CD1c-positive myeloid dendritic cell (primary cell): ENCODE data around the gene ADCY9.
"Not testable (repeated sequence)": the region's sequence is repeated elsewhere in the genome, so short reads cannot be mapped to it uniquely, and the experiment has no call there.

ENCODE experiments used
- DNase-seq: peaks from one replicate; pipeline ENCODE4 v3.0.0-alpha.2; 2016; ENCODE audit errors: extremely low spot score

Gene ADCY9

DNA sequence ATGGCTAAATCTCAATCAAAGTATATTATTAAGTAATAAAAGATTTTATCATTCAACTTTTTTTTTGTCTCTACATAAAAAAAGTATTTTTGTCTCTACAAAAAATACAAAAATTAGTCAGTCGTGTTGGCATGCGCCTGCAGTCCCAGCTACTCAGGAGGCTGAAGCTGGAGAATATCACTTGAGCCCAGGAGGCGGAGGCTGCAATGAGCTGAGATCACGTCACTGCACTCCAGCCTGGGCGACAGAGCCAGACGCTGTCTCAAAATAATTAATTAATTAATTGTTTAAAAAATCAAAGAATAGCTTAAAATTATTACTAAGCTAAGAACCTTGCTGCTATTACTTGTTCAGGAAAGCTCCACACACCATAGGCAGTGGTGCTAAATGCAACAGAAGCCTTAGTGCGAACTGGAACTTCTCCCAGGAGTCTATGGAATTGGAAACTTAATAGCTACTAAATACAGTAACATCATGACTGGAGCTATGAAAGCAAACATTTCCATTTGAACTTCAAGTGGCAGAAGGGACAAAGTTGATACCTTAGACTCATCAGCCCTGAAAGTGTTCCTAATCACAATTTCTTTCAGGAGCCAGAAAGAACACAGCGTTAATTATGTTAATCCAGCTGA, 22.6 kb downstream of the ADCY9 start:
- DNase-seq, result no peak

DNA sequence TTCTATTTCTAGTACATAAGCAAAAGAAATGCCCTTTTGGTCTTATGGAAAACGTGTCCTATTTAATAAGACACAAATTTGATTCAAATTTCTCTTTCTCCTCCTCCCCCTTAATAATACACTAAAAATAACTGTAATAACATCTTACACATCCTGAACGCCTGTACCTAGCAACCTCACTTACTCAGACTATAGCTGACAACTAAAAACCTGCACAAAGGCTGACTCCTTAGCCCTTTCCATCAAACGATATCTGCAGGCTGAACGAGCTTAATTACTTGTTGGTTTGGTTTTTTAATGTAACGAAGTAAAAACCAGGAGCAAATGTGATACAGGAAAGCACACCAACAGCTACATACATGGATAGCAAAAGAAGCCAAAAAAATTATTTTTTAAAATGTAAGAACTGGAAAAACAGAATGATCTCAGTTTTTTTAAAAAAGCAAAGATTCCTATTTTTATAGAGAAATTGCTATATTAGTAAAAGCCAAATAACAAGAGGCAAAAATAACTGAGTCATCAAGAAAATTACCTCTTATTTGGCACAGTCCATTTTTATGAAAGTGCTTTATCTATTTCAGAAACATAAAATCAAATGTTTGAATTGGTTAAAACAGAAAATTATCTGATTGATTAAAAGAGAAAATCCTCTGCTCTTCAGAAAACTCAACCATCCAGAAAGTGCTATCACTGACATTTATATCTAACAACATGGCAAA, 23.5 kb downstream of the ADCY9 start:
- DNase-seq, result no peak

DNA sequence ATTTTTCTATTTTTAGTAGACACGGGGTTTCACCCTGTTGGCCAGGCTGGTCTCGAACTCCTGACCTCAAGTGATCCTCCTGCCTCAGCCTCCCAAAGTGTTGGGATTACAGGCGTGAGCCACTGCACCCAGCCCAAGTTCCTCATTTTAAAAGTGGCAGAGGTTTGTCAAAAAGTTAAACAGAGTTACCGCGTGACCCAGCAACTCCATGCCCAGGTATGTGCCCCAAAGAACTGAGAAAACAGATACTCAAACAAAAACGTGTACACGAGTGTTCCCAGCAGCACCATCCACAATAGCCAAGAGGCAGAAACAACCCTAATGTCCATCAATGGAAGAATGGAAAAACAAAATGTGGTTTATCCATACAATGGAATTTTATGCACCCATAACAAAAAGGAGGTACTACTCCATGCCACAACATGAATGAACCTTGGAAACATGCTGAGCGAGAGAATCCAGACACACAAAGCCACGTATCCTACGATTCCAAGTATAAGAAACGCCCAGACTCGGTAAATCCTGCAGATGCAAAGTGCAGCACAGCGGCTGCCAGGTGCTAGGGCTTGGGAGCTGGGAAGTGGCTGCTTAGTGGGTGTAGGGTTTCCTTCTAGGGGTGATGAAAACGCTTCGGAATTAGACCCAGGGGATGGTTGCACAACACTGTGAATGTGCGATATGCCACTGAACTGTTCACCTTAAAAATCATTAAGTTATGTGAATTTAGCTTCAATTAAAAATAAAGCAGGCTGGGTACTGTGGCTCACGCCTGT, 24.8 kb downstream of the ADCY9 start:
- DNase-seq, result no peak

DNA sequence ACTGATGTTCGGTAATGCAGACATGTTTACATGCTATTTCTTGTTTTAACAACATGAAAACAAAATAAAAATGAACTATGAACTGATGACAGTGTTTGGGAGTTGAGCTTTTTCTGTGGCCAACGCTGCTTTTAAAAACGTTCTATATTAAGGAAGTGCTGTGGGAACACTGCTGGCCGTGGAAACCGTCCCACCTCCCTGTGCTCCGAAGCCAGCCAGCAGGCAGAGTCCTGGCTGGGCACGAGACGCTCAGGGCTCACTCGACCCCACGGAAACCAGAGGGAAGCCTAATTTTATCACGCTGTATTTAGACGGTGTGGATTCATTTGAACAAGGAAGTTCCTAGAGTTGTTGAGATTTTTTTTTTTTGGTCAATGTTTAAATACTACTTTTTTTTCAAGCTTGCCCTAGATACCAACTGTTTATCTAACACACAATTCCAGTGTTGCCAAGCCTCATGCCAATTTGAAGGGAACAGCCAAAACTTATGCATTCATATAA, 25.8 kb downstream of the ADCY9 start:
- peak; percentile 55 for DNase-seq

DNA sequence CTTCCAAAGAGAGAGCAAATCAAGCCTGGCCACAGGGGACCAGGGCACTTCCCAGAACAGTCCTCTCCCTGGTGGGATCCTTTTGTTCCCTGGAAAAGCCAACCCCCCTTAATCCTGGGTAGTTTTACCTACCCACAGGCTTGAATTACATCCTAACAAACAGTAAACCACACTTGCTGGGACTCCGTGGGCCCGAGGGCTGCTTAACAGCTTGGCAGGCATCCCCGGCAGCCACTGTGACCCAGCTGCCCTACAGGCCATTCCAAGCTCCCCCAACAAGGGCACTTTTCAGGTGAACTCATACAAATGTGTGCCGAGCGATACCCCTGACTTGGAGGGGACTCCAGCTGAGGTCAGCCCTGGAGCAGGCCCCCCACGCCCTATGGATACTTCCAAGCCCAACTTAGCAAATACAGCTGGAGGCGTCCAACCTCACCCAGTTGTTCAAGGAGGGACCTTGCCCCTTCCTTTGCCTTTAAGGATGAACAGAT, 26.4 kb downstream of the ADCY9 start:
- no peak for DNase-seq

DNA sequence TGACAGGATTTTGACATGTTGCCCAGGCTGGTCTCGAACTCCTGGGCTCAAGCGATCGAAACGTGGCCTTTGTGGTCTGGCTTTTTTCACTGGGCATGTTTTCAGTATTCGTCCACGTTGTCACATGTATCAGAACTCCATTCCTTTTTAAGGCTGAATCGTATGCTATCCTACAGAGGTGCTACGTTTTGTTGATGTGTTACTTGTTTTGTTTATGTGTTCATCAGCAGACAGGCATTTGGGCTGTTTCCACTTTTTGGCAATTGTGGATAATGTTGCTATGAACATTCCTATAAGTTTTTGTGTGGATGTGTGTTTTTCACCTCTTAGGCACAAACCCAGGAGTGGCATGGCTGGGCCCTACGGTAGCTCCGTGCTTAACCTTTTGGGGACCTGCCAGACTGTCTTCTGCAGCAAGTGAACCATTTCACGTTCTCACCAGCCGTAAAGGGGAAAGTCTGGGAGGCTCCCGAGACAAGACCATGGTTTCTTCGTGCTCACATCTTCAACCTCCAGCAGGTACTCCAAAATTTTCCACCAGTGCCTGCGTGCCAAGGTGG, 26.9 kb downstream of the ADCY9 start:
- DNase-seq, result no peak

DNA sequence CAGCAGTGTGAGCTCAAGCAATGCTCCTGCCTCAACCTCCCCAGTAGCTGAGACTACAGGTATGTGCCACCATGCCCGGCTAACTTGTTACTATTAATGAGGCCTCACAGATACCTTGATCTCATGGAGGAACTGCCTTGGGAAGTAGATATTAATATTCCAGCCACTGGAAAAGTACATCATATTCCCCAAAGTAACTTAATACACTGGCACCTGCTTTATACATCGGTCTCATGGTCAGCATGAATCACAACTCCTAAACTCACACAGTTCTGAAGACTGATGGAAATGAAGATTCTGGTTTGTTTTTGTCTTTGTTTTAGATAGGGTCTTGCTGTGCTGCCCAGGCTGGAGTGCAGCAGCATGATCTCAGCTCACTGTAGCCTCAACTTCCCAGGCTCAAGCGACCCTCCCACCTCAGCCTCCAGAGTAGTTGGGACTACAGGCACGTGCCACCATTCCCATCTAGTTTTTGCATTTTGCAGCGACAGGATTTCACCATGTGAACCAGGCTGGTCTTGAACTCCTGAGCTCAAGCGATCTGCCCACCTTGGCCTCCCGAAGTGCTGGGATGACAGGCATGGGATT, 28.2 kb downstream of the ADCY9 start:
- no peak for DNase-seq

DNA sequence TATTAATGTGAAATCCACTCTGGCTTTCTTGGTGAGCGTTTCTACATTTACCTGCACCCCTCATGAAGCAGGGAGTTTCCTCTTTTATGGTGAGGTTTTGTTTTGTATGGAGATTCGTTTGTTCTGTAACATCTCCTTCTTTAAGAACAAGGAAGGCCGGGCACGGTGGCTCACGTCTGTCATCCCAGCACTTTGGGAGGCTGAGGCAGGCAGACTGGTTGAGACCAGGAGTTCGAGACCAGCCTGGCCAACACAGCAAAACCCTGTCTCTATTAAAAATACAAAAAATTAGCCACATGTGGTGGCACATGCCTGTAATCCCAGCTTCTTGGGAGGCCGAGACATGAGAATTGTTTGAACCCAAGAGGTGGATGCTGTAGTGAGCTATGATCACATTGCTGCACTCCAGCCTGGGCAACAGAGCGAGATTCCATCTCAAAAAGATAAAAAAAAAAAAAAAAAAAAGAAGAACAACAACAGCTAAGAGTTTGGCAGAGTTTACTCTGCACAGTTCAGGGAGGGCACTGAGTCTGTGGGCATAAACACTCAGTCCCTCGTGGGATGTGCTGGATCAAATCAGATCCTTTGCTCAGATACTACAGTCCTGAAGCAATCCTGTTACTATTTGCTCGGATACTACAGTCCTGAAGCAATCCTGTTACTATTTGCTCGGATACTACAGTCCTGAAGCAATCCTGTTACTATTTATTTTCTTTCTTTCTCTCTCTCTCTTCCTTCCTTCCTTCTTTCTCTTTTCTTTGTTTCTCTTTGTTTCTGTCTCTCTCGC, 28.9 kb downstream of the ADCY9 start:
- no peak for DNase-seq

DNA sequence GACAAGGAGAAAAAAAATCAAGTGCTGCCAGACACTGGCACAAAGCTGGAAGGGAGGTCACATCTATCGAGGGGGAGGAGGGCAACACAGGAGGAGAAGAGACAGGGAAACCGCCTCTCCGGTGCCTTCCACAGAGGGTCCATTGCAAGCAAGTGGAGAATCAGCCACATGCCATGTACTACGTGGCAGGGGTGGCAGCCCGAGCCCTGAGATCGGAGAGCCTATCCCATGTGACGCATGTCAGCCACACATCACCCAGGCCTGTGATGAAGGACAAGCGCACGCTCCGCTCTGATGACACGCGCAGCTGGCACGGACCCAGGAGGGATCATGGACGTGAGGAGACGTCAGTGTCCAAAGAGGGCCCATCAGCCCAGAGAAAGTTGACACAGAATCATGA, 30.1 kb downstream of the ADCY9 start:
- no peak for DNase-seq

DNA sequence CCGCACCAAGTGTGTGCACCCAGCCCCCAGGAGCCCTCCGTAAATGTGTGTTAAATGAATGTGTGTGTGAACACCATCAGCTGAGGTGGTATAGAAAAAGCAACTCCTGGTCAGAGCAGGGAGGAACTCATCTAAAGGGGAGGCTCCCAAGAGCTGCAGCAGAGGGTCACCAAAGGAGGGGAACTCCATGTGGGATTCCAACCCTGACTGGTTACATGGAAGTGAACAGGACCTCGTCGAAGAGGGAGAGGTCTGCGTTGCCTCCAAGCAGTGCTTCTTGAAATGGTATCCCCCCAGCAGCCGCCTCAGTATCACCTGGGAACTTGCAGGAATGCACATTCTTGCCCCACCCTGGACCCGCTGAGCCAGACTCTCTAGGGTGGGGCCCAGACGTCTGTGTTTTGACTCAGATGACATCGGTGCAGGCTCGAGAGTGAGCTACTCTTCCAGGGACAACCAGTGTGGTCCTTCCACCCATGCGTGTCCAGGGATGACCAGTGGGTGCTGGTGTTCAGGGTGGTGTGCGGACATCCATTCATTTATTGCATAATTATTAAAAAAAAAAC, 30.8 kb downstream of the ADCY9 start:
- no peak for DNase-seq

DNA sequence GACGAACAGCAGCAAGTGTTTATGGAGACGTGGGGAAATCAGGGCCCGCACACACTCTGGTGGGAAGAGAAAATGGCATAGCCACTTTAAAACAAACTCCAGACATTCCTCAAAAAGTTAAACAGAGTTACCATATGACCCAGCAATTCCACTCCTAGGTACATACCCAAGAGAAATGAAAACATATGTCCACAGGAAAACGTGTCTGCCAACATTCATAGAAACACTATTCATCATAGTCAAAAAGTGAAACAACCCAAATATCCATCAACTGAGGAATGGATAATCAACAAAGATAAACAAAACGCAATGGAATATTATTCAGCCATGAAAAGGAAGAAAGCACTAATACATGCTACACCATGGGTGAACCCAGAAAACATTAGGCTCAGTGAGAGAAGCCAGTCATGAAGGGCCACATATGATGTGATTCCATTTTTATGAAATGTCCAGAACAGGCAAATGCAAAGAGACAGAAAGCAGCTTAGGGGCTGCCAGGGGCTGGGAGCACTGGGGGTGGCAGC, 32.8 kb downstream of the ADCY9 start:
- DNase-seq, result no peak

DNA sequence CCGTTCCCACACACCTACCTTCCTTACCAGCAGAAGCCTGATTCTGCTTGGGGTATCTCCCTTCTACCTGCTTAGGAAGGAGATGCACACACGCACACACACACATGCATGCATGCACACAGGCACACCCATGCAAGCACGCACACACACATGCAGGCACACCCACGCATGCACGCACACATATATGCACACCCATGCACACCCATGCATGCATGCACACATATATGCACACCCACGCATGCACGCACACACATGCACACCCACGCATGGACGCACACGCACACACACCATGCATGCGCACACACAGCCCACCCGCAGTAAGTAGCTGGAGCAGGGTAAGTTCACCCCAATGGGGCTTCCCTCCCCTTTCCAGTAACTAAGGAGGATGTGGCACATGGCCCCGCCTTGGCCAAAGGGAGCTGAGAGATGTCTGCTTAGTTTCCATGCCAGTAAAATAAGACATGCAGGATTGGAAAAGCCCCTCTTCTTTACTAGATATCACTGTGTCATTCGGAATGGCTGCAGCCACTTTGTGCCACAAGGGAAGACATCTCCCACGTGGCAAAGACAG, 33.7 kb downstream of the ADCY9 start:
- no peak for DNase-seq

DNA sequence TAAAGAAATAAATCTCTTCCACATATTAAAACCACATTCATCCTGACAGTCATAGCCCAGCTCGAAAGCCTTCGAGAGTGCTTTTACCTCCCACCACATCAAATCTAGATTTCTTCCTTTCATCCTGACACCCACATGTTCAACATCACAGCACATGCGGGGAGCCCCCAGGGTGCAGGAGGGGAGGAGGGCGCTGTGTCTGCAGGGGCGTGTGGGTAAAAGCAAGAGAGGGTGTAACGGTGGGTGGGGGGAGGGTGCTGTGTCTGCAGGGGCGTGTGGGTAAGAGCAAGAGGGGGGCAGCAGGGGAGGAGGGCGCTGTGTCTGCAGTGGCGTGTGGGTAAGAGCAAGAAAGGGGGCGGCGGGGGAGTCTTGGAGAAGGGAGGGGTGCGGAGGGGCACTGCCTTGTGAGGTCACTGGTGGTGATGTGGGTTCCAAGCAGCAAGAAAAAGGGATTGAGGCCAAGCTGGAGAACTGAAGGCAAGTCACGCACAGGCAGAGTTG, 34.7 kb downstream of the ADCY9 start:
- no peak for DNase-seq

DNA sequence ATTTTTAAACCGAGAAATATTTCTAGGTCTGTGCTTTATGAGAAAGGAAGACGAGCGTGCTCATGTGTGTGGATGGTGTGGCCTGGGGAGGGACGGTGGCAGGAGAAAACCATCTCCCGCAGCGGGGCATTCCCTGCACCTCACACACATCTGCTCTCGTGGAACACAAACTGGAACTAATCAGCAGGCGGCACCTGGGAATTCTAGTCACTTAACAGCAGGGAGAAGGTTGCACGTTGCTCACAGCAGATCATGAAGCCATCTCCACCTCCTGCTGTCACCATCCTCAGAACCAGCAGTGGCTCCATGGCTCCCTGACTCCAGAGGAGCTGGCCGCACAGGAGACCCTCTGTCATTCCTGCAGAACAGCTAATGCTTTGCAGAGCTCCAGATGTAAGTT, 35.2 kb downstream of the ADCY9 start:
- no peak for DNase-seq

DNA sequence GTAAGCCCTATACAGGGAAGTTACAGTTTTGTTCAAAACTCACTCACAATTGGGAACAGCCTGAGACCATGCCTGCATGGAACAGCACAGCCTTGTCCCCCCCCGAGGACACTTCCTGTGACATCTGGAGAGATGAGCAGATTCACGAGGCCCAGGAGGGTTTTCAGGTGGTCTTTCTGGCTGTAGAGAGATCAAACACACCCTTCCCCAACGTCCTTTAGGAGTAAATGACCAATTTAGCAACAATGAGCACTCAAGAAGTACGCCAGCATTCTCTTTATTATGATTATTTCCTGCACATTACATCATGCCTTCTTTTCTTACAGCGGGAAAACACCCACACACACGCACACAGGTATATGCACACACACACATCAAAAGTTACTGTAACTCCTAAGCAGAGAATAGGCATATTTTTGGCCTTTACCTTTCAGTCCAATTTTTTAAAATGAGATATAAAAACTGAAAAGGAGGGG, 39.0 kb downstream of the ADCY9 start:
- DNase-seq, result no peak

DNA sequence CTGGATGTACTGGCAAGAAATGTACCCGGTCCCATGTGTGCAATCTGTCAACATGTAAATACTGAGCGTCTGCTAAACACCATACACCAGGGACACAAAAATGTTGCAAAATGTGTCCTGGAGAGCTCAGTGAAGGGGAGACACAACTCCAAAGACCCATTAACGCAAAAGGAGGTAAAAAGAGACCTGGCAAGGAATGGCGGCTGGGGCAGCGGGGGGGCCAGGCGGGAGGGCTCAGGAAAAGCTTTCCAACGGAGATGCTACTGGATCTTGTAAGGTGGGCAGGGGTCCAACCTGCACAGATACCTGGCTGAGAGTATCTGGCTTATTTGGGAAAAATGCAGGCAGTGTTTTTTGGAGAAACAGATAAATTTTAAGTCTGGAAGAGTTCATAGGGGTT, 40.7 kb downstream of the ADCY9 start:
- DNase-seq, result no peak

DNA sequence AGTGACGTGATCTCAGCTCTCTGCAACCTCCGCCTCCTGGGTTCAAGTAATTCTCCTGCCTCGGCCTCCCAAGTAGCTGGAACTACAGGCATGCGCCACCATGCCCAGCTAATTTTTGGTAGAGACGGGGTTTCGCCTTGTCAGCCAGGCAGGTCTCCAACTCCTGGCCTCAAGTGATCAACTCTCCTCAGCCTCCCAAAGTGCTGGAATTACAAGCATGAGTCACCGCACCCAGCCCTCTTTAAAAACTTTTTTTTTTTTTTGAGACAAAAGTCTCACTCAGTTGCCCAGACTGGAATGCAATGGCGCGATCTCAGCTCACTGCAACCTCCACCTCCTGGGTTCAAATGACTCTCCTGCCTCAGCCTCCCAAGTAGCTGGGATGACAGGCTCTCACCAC, 43.1 kb downstream of the ADCY9 start:
- DNase-seq, result not testable (repeated sequence)

DNA sequence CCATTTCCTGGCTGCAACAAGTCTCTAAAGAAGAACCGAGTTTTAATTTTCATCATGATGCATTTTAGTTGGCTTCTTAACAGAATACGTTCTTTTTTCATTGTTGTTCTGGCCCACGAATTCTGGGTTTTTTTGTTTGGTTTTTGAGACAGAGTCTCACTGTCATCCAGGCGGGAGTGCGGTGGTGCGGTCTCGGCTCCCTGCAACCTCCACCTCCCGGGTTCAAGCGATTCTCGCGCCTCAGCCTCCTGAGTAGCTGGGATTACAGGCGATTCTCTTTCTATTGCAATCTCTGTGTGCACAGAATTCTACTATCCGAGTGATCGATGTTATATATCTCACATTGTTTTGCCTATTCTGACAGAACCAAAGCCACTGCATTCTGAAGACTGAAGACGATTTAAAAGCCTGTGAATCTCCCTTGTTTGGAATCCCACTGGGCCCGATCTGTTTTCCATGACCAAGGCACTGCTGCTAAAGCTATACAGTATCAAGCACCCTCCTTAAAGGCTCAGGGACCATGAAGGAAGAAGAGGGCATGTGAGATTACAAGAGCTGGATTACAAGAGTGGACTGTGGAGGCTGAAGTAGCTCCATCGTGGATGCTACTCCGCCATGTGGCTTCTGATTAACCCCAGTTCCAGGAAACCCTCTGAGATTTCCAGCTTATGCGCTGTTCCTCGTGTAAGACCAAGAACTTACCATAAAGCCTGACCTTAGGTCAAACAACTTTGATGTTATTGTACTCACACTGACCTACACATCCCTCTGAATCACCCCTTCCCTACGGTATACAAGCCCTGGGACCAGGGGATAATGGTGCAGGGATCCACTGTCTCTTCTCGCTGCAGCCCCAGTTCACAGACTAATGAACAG, 44.3 kb downstream of the ADCY9 start:
- DNase-seq, result no peak

DNA sequence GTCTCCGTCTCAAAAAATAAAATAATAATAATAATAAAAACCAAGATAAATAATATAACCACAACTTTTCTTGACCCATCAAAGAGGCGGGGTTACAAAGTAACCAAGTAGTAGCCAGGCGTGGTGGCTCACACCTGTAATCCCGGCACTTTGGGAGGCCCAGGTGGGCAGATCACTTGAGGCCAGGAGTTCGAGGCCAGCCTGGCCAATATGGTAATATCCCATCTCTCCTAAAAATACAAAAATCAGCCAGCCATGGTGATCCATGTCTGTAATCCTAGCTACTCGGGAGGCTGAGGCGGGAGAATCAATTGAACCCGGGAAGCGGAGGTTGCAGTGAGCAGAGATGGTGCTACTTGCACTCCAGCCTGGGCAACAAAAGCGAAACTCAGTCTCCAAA, 45.3 kb downstream of the ADCY9 start:
- no peak for DNase-seq
